HFF-Myc (cell line): ENCODE data around the gene PTPRZ1.

Source experiments
- DNase-seq: peaks from one replicate; pipeline ENCODE4 v3.0.0-alpha.2; 2011; ENCODE audit warnings: low read depth; ENCODE audit errors: extremely low read depth
- H3K4me3 ChIP-seq: replicated peaks from 2 replicates; pipeline ENCODE4 v1.5.1; 2011; ENCODE audit warnings: low read depth, mild to moderate bottlenecking, control low read depth, low read length
- CTCF ChIP-seq: IDR thresholded peaks from 2 replicates; pipeline ENCODE4 v1.5.1; 2012; ENCODE audit warnings: mild to moderate bottlenecking, low read depth, low read length, control low read depth; ENCODE audit errors: missing control alignments

The PTPRZ1 gene

GRCh38 chr7:121909716-121910345 is 36.9 kb downstream of the PTPRZ1 start:
- no peak for TF ChIP-seq CTCF
- DNase-seq = no peak
- H3K4me3 ChIP-seq = no peak overlapping the region

- DNase-seq = no peak
- no peak overlapping the region for H3K4me3 ChIP-seq
- TF ChIP-seq CTCF = no peak
Observed at GRCh38 chr7:121913947-121914675, 41.1 kb downstream of the PTPRZ1 start.

GRCh38 chr7:121914676-121915279 is 41.8 kb downstream of the PTPRZ1 start:
- DNase-seq = no peak
- H3K4me3 ChIP-seq = no peak overlapping the region
- TF ChIP-seq CTCF = no peak

- no peak for DNase-seq
- TF ChIP-seq CTCF = no peak
- no peak overlapping the region for H3K4me3 ChIP-seq
Observed at GRCh38 chr7:121916211-121916610, 43.2 kb downstream of the PTPRZ1 start.

GRCh38 chr7:121919986-121920385 is 47.0 kb downstream of the PTPRZ1 start:
- DNase-seq = no peak
- TF ChIP-seq CTCF = no peak
- H3K4me3 ChIP-seq = no peak overlapping the region

GRCh38 chr7:121924269-121925186 is 51.6 kb downstream of the PTPRZ1 start:
- DNase-seq = no peak
- TF ChIP-seq CTCF = no peak
- H3K4me3 ChIP-seq = no peak overlapping the region
